Activated T-helper 17 cell treated with anti-CD3 and anti-CD28 coated beads, Interleukin-2, amount 50 U/mL, for 72 hours (primary cell): ENCODE measurements around the gene MINPP1. TPM values are rescaled to one million over a fixed set of nuclear protein-coding genes. Genes with fewer than 3 reads are reported as not detected.

Source experiments
- ATAC-seq: fragments of 150-1000 bp; cut with Tn5 transposase; replicated peaks from 2 replicates; pipeline ENCODE4 v1.10.0; 2021; ENCODE audit warnings: mild to moderate bottlenecking, moderate library complexity
- H3K27ac Mint-ChIP-seq: one replicate; pipeline ENCODE4 v1.8.0; 2022; ENCODE audit warnings: mixed read lengths
- H3K27me3 Mint-ChIP-seq: one replicate; pipeline ENCODE4 v1.8.0; 2022; ENCODE audit warnings: mixed read lengths
- H3K36me3 Mint-ChIP-seq: one replicate; pipeline ENCODE4 v1.8.0; 2022; ENCODE audit warnings: low read depth, mild to moderate bottlenecking, mixed read lengths
- H3K4me1 Mint-ChIP-seq: one replicate; pipeline ENCODE4 v1.8.0; 2022; ENCODE audit warnings: mixed read lengths
- H3K4me3 Mint-ChIP-seq: one replicate; pipeline ENCODE4 v1.8.0; 2022; ENCODE audit warnings: mild to moderate bottlenecking, mixed read lengths
- H3K9me3 Mint-ChIP-seq: one replicate; pipeline ENCODE4 v1.8.0; 2022; ENCODE audit warnings: mixed read lengths
- total RNA-seq, 2 donors: library from RNA; stranded (reverse); gene quantifications; one replicate each; pipeline ENCODE4 v1.2.3, GENCODE V29; 2022

Gene MINPP1
- total RNA-seq, 2 donors from 2014 or later, result 8.9 to 10.8 TPM

- H3K27me3 Mint-ChIP-seq, result peaks cover 3% of the 10 kb centered on the region
- H3K36me3 Mint-ChIP-seq, result no peaks in the 10 kb centered on the region
- H3K9me3 Mint-ChIP-seq, result no peaks in the 10 kb centered on the region
- H3K4me3 Mint-ChIP-seq, result no peak overlapping the region
- no peaks in the 10 kb centered on the region for H3K4me1 Mint-ChIP-seq
- H3K27ac Mint-ChIP-seq, result no peak overlapping the region
- ATAC-seq, result no peak
Observed at GRCh38 chr10:87594864-87595263, 90.2 kb downstream of the MINPP1 start.

GRCh38 chr10:87596351-87596750 lies 91.7 kb downstream of the MINPP1 start:
- ATAC-seq, result no peak
- H3K27ac Mint-ChIP-seq, result no peak overlapping the region
- no peak overlapping the region for H3K4me3 Mint-ChIP-seq
- H3K27me3 Mint-ChIP-seq, result peaks cover 5% of the 10 kb centered on the region
- no peaks in the 10 kb centered on the region for H3K36me3 Mint-ChIP-seq
- H3K4me1 Mint-ChIP-seq, result no peaks in the 10 kb centered on the region
- no peaks in the 10 kb centered on the region for H3K9me3 Mint-ChIP-seq

DNA sequence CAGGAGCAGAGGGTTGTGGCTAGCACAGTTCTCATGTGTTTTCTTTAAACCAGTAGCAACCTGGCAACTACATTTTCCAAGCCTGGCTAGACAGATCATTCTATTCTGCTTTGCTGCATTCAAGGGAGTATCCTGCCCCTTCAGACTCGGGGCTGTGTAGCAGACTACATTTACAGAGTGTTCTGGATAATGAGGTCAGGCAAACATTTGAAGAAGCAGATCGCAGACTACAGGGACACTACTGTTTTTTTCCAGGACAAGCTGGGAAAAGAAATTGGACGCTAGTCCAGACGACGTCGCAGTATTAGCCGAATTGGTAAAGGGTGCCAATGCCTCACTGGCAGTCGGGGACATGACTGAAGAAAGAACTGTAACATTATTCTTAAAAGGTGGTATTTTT lies 94.0 kb downstream of the MINPP1 start:
- Mint-ChIP-seq H3K4me1 (no peaks in the 10 kb centered on the region), H3K27me3 (peaks cover 5% of the 10 kb centered on the region), H3K9me3 (no peaks in the 10 kb centered on the region), H3K36me3 (no peaks in the 10 kb centered on the region), H3K4me3 (no peak overlapping the region), H3K27ac (no peak overlapping the region)
- no peak for ATAC-seq

DNA sequence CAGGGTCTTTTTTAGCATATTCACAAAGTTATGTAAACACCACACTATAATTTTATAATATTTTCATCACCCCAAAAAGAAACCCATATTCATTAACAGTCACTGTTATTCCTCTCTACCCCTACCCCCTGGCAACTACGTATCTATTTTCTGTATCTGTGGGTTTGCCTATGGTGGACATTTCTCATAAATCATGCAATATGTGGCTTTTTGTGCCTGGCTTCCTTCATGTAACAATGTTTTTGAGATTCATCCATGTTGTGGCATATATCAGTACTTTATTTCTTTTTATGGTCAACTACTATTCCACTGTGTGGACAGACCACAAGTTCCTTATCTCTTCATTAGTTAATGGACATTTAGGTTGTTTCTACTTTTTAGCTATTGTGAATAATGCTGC lies 95.9 kb downstream of the MINPP1 start:
- Mint-ChIP-seq H3K4me3 (no peak overlapping the region), H3K36me3 (no peaks in the 10 kb centered on the region), H3K4me1 (no peaks in the 10 kb centered on the region), H3K27ac (no peak overlapping the region), H3K9me3 (no peaks in the 10 kb centered on the region), H3K27me3 (peaks cover 3% of the 10 kb centered on the region)
- ATAC-seq, result no peak

Other genes with a start within 250 kb of the MINPP1 start
- under 1 TPM; 0.37 to 0.50 TPM for gene NUTM2D, start 147.1 kb upstream of the MINPP1 start, total RNA-seq
- gene PAPSS2, start 155.0 kb downstream of the MINPP1 start, total RNA-seq, result 1 to 10 TPM in 1 of 2 donors, under 1 TPM in 1; 0.66 to 4.3 TPM